ENCODE measurements around the gene AGFG2.
"Not testable (repeated sequence)": the region's sequence is repeated elsewhere in the genome, so short reads cannot be mapped to it uniquely, and the experiment has no call there.

- not testable (repeated sequence) for TF ChIP-seq CTCF (tag by site-specific recombination; IDR thresholded peaks at IDR 0.05); REPIN1 (tag by site-specific recombination; IDR thresholded peaks at IDR 0.05; ENCODE audit: low read depth); ZNF132 (tag by site-specific recombination; IDR thresholded peaks at IDR 0.05; ENCODE audit: borderline replicate concordance); ZNF596 (tag by site-specific recombination; IDR thresholded peaks at IDR 0.05); PBX3 (CRISPR knock-in tag; IDR thresholded peaks at IDR 0.05); ZNF311 (tag by site-specific recombination; IDR thresholded peaks at IDR 0.05; ENCODE audit: borderline replicate concordance); ZFP3 (tag by site-specific recombination; IDR thresholded peaks at IDR 0.05; ENCODE audit: low read depth); ZNF776 (tag by site-specific recombination; IDR thresholded peaks at IDR 0.05; ENCODE audit: borderline replicate concordance); ZNF529 (tag by site-specific recombination; IDR thresholded peaks at IDR 0.05; ENCODE audit: insufficient replicate concordance)
Observed at GRCh38 chr7:100504031-100504430, 35.0 kb upstream of the AGFG2 start.
